ENCODE data around the gene HAX1. TPM values are rescaled to one million over a fixed set of nuclear protein-coding genes. Genes with fewer than 3 reads are reported as not detected.

The HAX1 gene
- total RNA-seq, 1 experiment from 2014 or later: 129 TPM

DNA sequence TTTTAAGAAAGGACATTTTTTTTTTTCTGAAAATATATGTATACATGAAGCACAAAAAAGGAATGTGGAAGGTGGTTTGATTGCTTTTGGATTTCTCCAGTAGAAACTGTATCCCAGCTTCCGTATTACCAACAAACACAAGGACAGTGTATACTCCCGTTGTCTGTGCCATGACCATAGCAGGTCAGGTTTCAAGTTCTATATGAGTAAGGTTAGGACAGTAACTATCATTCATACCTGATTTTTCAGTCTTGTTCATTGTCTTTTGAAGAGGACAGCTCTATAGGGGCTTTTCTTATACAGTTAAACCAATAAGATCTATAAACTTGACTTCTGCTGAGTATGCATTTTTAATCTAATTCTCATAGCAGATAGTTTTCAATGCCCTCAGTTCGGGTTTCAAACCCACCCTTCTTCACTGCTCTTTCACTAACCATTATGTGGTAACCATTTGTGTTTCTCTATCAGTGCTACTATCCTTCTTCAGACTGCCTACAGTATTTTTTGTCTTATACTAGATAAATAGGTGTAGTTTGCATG lies 32.1 kb upstream of the HAX1 start:
- Mint-ChIP-seq H3K36me3 (ENCODE audit: insufficient read depth, unreplicated experiment) (peaks cover 80% of the 10 kb centered on the region), H3K27ac (ENCODE audit: unreplicated experiment) (no peak overlapping the region), H3K4me3 (ENCODE audit: low read depth, unreplicated experiment) (no peak overlapping the region), H3K9me3 (ENCODE audit: low read depth, unreplicated experiment) (no peaks in the 10 kb centered on the region), H3K27me3 (ENCODE audit: unreplicated experiment) (no peaks in the 10 kb centered on the region), H3K4me1 (ENCODE audit: low read depth, unreplicated experiment) (peaks cover 8% of the 10 kb centered on the region)
- BruUV-seq (replicated peaks): no TSS peak
- TF ChIP-seq, protein P1, sequence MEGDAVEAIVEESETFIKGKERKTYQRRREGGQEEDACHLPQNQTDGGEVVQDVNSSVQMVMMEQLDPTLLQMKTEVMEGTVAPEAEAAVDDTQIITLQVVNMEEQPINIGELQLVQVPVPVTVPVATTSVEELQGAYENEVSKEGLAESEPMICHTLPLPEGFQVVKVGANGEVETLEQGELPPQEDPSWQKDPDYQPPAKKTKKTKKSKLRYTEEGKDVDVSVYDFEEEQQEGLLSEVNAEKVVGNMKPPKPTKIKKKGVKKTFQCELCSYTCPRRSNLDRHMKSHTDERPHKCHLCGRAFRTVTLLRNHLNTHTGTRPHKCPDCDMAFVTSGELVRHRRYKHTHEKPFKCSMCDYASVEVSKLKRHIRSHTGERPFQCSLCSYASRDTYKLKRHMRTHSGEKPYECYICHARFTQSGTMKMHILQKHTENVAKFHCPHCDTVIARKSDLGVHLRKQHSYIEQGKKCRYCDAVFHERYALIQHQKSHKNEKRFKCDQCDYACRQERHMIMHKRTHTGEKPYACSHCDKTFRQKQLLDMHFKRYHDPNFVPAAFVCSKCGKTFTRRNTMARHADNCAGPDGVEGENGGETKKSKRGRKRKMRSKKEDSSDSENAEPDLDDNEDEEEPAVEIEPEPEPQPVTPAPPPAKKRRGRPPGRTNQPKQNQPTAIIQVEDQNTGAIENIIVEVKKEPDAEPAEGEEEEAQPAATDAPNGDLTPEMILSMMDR (IDR thresholded peaks at IDR 0.05; ENCODE audit: unreplicated experiment): no peak
- no peak for DNase-seq
- intact Hi-C loops (cut with micrococcal nuclease; ENCODE audit: unreplicated experiment): no loop called here
- CTCF ChIA-PET: interaction anchor here (0.7 kb wide), 1 partner anchor 239 kb away, joined by 3 read pairs; no protein-coding TSS in a partner anchor

GRCh38 chr1:154241703-154242351 lies 30.6 kb upstream of the HAX1 start:
- no peak for DNase-seq
- Mint-ChIP-seq H3K27me3 (ENCODE audit: unreplicated experiment) (no peaks in the 10 kb centered on the region), H3K4me1 (ENCODE audit: low read depth, unreplicated experiment) (peaks cover 8% of the 10 kb centered on the region), H3K9me3 (ENCODE audit: low read depth, unreplicated experiment) (no peaks in the 10 kb centered on the region), H3K4me3 (ENCODE audit: low read depth, unreplicated experiment) (no peak overlapping the region), H3K36me3 (ENCODE audit: insufficient read depth, unreplicated experiment) (peaks cover 80% of the 10 kb centered on the region), H3K27ac (ENCODE audit: unreplicated experiment) (no peak overlapping the region)
- no TSS peak for BruUV-seq (replicated peaks)
- TF ChIP-seq, protein P1 (IDR thresholded peaks at IDR 0.05; ENCODE audit: unreplicated experiment): no peak
- intact Hi-C loops (cut with micrococcal nuclease; ENCODE audit: unreplicated experiment): no loop called here
- CTCF ChIA-PET: no interaction called here

- intact Hi-C loops (cut with micrococcal nuclease; ENCODE audit: unreplicated experiment): no loop called here
- Mint-ChIP-seq H3K27me3 (ENCODE audit: unreplicated experiment) (no peaks in the 10 kb centered on the region), H3K9me3 (ENCODE audit: low read depth, unreplicated experiment) (no peaks in the 10 kb centered on the region), H3K4me3 (ENCODE audit: low read depth, unreplicated experiment) (no peak overlapping the region), H3K36me3 (ENCODE audit: insufficient read depth, unreplicated experiment) (peaks cover 87% of the 10 kb centered on the region), H3K27ac (ENCODE audit: unreplicated experiment) (no peak overlapping the region), H3K4me1 (ENCODE audit: low read depth, unreplicated experiment) (no peaks in the 10 kb centered on the region)
- BruUV-seq (replicated peaks): no TSS peak
- no peak for DNase-seq
- TF ChIP-seq, protein P1 (IDR thresholded peaks at IDR 0.05; ENCODE audit: unreplicated experiment): no peak
- CTCF ChIA-PET: no interaction called here
Measured at GRCh38 chr1:154253671-154254070, 18.8 kb upstream of the HAX1 start.

DNA sequence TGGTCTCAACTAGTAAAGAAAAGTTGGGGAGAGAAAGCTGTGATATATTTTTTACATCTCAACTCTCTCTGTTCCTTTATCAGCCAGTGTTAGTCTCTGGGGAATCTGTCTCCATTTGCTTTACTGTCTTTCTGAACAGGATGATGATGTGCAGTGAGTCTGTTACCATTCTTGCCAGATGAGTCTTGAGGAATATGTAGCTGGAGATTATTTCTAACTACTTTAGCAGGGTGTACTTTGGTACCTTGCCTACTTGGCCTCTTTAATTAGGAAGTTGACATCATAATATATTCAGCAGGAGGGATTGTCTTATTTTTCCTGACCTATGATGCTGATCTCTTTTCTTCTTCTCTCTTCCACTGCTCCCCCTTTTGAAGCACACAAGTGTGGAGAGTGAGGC lies 15.7 kb upstream of the HAX1 start:
- Mint-ChIP-seq H3K9me3 (ENCODE audit: low read depth, unreplicated experiment) (no peaks in the 10 kb centered on the region), H3K36me3 (ENCODE audit: insufficient read depth, unreplicated experiment) (peaks cover 85% of the 10 kb centered on the region), H3K27me3 (ENCODE audit: unreplicated experiment) (no peaks in the 10 kb centered on the region), H3K4me3 (ENCODE audit: low read depth, unreplicated experiment) (no peak overlapping the region), H3K27ac (ENCODE audit: unreplicated experiment) (no peak overlapping the region), H3K4me1 (ENCODE audit: low read depth, unreplicated experiment) (no peaks in the 10 kb centered on the region)
- BruUV-seq (replicated peaks): no TSS peak
- intact Hi-C loops (cut with micrococcal nuclease; ENCODE audit: unreplicated experiment): no loop called here
- DNase-seq: no peak
- TF ChIP-seq, protein P1 (IDR thresholded peaks at IDR 0.05; ENCODE audit: unreplicated experiment): no peak
- CTCF ChIA-PET: interaction anchor here (0.6 kb wide), 1 partner anchor 8 kb away, joined by 4 read pairs; no protein-coding TSS in a partner anchor
